ENCODE results near the gene PHYKPL.
"Not testable (repeated sequence)": the region's sequence is repeated elsewhere in the genome, so short reads cannot be mapped to it uniquely, and the experiment has no call there.

Gene PHYKPL

GRCh38 chr5:178261666-178262600 is 29.3 kb upstream of the PHYKPL start:
- DNase-seq: no peak

- no peak for DNase-seq
Measured at GRCh38 chr5:178259623-178260536, 27.3 kb upstream of the PHYKPL start.

GRCh38 chr5:178257650-178258049 is 25.0 kb upstream of the PHYKPL start:
- no peak for DNase-seq

- no peak for DNase-seq
Measured at GRCh38 chr5:178256746-178257145, 24.1 kb upstream of the PHYKPL start.

GRCh38 chr5:178253632-178254031 is 21.0 kb upstream of the PHYKPL start:
- DNase-seq: not testable (repeated sequence)

GRCh38 chr5:178252258-178252657 is 19.7 kb upstream of the PHYKPL start:
- DNase-seq: no peak

GRCh38 chr5:178250263-178250662 is 17.7 kb upstream of the PHYKPL start:
- no peak for DNase-seq

- DNase-seq: no peak
Measured at GRCh38 chr5:178249191-178249989, 16.8 kb upstream of the PHYKPL start.

- DNase-seq: no peak
Measured at GRCh38 chr5:178248750-178249149, 16.1 kb upstream of the PHYKPL start.

- DNase-seq: no peak
Measured at GRCh38 chr5:178247481-178248456, 15.2 kb upstream of the PHYKPL start.

GRCh38 chr5:178246624-178247279 is 14.2 kb upstream of the PHYKPL start:
- DNase-seq: no peak

- no peak for DNase-seq
Measured at GRCh38 chr5:178245389-178245788, 12.8 kb upstream of the PHYKPL start.

- no peak for DNase-seq
Measured at GRCh38 chr5:178244576-178244975, 12.0 kb upstream of the PHYKPL start.

- DNase-seq: no peak
Measured at GRCh38 chr5:178242416-178242815, 9.8 kb upstream of the PHYKPL start.

- DNase-seq: no peak
Measured at GRCh38 chr5:178241688-178242231, 9.2 kb upstream of the PHYKPL start.

- no peak for DNase-seq
Measured at GRCh38 chr5:178241231-178241663, 8.6 kb upstream of the PHYKPL start.

- DNase-seq: no peak
Measured at GRCh38 chr5:178240766-178241165, 8.2 kb upstream of the PHYKPL start.

GRCh38 chr5:178240341-178240741 is 7.7 kb upstream of the PHYKPL start:
- no peak for DNase-seq

- not testable (repeated sequence) for DNase-seq
Measured at GRCh38 chr5:178239626-178240301, 7.2 kb upstream of the PHYKPL start.

Data from NCI-H1105 (cell line).